BJ (cell line): ENCODE results near the gene AMOTL1. TPM values are rescaled to one million over a fixed set of nuclear protein-coding genes. Genes with fewer than 3 reads are reported as not detected.
"Not testable (repeated sequence)": the region's sequence is repeated elsewhere in the genome, so short reads cannot be mapped to it uniquely, and the experiment has no call there.

Experiments used
- CTCF ChIA-PET: fragments of 350-600 bp; formaldehyde crosslinking; extraction: SDS; loops from one replicate; lab custom pipeline; 2021; ENCODE audit warnings: antibody characterized with exemption, inconsistent platforms; lab: Yijun Ruan, JAX
- POLR2A ChIA-PET: fragments of 300-600 bp; sonication (Branson Sonifier 250); formaldehyde crosslinking; extraction: SDS; loops from one replicate; lab custom pipeline; 2021; ENCODE audit warnings: antibody characterized with exemption; lab: Charles Lee
- DNase-seq: peaks from one replicate; pipeline ENCODE4 v3.0.0-alpha.2; 2011; ENCODE audit warnings: low read depth
- H3K27me3 ChIP-seq: 2 replicates; pipeline ENCODE4 v1.6.0; 2011; ENCODE audit warnings: low read length; ENCODE audit not compliant: control insufficient read depth, insufficient read depth
- H3K36me3 ChIP-seq: 2 replicates; pipeline ENCODE4 v1.5.1; 2011; ENCODE audit warnings: low read length; ENCODE audit not compliant: control insufficient read depth, insufficient read depth
- H3K4me3 ChIP-seq: 2 replicates; pipeline ENCODE4 v1.5.1; 2011; ENCODE audit warnings: low read depth, mild to moderate bottlenecking, control low read depth, low read length
- polyA plus RNA-seq: library from polyadenylated mRNA; depleted of rRNA; stranded (reverse); fragments of >200 nt; gene quantifications from 2 replicates; pipeline ENCODE4 v1.2.3, GENCODE V29; 2011
- TF ChIP-seq, protein P1 (sequence below): IDR thresholded peaks from 2 replicates; pipeline ENCODE4 v1.5.1; 2011; ENCODE audit warnings: low read depth, mild to moderate bottlenecking, control low read depth, inconsistent platforms, low read length, moderate library complexity; ENCODE audit not compliant: insufficient read depth

AMOTL1 gene
- polyA plus RNA-seq, 1 experiment: 25.5 TPM

DNA sequence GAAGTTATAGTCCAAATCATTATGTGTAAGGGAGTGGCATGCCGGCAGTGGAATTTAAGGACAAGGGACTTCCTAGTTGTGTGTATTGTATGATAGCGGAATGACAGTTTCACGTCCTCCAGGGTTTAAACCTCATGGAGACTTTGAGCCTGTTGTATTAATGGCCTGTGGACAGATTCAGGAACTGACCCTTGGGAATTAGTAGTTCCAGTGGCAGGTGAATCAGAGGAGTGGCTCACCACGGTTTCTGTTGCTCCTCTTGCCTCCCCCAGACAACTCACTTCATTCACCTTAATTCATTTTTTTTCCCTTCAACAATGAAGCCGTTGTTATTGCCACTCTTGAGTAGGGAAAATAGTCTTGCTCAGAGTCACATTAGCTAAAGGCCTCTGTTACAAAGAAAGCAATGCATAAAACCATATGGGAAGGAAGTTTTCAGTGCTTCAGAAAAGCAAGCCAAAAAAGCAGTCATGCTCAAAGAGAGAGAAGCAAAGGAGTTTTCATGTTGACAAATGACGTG is 22.6 kb downstream of the AMOTL1 start:
- POLR2A ChIA-PET: no interaction called here

DNA sequence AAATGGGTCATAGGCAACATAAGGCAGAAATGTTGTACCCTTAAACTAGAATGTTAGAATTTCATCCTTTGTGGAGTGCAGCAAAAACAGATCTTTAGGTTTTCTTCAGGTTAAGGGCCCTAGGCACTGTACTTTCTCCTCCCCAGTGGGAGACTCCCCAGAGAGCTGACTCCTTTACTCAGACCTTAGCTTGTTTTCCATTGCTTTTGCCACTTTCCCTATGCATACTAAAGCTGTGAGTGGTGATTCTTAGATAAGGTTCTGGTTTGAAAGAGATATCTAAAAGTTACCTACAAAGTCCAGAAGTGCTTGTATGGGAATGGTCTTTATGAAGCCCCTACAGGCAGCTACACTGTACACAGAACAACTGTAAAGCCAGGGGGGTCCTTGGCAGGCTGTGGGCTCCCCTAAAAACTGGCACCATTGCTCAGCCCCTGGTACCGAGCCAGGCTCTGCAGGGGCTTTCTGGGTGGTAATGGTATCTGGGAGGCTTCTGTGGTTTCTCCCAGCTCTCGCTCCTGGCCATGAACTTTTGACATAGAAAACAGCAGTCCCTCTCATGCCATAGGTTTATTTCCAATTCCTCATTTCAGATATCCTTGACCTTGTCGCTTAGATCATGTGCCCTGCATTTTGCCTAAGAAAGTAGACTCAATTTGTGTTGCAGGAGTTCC is 23.2 kb downstream of the AMOTL1 start:
- ChIA-PET POLR2A (no interaction called here), CTCF (interaction anchor here (1.1 to 1.7 kb wide), 2 partner anchors 9 to 168 kb away, joined by 3 to 5 read pairs; no protein-coding TSS in a partner anchor)
- no peak for DNase-seq

More for the DNA sequence above, 22.6 kb downstream of the AMOTL1 start:
- no peak for DNase-seq
- TF ChIP-seq, protein P1, sequence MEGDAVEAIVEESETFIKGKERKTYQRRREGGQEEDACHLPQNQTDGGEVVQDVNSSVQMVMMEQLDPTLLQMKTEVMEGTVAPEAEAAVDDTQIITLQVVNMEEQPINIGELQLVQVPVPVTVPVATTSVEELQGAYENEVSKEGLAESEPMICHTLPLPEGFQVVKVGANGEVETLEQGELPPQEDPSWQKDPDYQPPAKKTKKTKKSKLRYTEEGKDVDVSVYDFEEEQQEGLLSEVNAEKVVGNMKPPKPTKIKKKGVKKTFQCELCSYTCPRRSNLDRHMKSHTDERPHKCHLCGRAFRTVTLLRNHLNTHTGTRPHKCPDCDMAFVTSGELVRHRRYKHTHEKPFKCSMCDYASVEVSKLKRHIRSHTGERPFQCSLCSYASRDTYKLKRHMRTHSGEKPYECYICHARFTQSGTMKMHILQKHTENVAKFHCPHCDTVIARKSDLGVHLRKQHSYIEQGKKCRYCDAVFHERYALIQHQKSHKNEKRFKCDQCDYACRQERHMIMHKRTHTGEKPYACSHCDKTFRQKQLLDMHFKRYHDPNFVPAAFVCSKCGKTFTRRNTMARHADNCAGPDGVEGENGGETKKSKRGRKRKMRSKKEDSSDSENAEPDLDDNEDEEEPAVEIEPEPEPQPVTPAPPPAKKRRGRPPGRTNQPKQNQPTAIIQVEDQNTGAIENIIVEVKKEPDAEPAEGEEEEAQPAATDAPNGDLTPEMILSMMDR: no peak
- Histone ChIP-seq H3K36me3 (no peaks in the 10 kb centered on the region), H3K27me3 (no peaks in the 10 kb centered on the region), H3K4me3 (no peak overlapping the region)
- CTCF ChIA-PET: interaction anchor here (1.1 to 1.7 kb wide), 2 partner anchors 9 to 167 kb away, joined by 3 to 5 read pairs; no protein-coding TSS in a partner anchor

DNA sequence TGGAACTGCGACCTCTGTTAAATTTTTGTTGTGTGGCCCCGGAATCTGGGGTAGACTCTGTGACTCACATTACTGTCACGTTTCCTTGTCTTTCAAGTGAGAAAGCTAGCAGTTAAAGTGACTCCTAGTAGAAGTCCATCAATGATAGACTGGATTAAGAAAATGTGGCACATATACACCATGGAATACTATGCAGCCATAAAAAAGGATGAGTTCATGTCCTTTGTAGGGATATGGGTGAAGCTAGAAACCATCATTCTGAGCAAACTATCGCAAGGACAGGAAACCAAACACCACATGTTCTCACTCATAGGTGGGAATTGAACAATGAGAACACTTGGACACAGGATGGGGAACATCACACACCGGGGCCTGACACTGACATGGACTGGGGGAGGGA is 23.8 kb downstream of the AMOTL1 start:
- DNase-seq, POLR2A ChIA-PET, H3K27me3 ChIP-seq, H3K4me3 ChIP-seq, H3K36me3 ChIP-seq: not testable (repeated sequence)
- CTCF ChIA-PET: interaction anchor here (1.1 to 1.7 kb wide), 2 partner anchors 10 to 168 kb away, joined by 3 to 5 read pairs; no protein-coding TSS in a partner anchor

More for the DNA sequence above, 23.2 kb downstream of the AMOTL1 start:
- TF ChIP-seq, protein P1: no peak
- H3K27me3 ChIP-seq: no peaks in the 10 kb centered on the region
- no peaks in the 10 kb centered on the region for H3K36me3 ChIP-seq
- H3K4me3 ChIP-seq: no peak overlapping the region

DNA sequence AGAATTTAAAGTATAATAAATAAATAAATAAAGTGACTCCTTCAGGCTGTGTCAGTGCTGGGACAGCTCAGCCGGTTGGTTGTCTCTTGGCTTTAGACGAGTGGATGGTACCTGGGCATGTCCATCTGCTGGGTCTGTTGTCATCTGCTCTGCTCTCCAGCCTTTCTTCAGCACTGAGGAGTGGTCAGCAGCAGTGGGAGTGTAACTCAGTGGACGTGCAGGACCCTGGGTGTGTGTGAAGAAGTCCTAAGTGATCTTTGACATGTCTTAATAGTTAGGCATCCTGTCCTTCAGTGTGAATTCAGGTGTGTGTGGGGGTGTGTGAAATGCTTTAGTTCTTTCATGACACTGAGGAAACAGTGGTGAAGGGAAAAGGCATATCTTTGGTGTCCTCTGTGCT is 24.3 kb downstream of the AMOTL1 start:
- DNase-seq: no peak
- CTCF ChIA-PET: interaction anchor here (1.7 kb wide), 1 partner anchor 10 kb away, joined by 5 read pairs; no protein-coding TSS in a partner anchor
- no peak overlapping the region for H3K4me3 ChIP-seq
- TF ChIP-seq, protein P1: no peak
- POLR2A ChIA-PET: no interaction called here
- H3K27me3 ChIP-seq: no peaks in the 10 kb centered on the region
- no peaks in the 10 kb centered on the region for H3K36me3 ChIP-seq

DNA sequence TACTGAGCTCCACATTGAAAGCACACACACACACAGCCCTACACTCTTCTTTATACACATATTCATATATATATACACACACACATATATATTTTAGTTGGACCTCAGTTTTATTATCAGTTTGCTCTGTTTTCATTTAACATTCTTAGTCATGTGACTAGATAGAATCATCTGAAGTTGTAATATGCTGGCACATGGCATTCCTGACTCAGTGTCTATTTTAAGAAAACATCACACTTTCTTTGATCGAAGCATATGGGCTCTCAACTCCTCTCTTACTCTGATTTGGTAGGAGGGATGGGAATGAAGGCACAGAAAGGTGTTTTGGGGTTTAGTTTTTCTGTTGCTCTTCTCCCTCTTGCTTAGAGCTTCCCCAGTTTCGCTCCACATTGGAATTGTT is 24.8 kb downstream of the AMOTL1 start:
- TF ChIP-seq, protein P1: no peak

More for the DNA sequence above, 24.8 kb downstream of the AMOTL1 start:
- no peaks in the 10 kb centered on the region for H3K27me3 ChIP-seq
- H3K36me3 ChIP-seq: no peaks in the 10 kb centered on the region
- no peak for DNase-seq
- POLR2A ChIA-PET: no interaction called here
- no peak overlapping the region for H3K4me3 ChIP-seq
- CTCF ChIA-PET: no interaction called here
